ENCODE data around the gene LGR4.

The LGR4 gene

GRCh38 chr11:27395556-27396258 is 76.9 kb downstream of the LGR4 start (continued):
- TF ChIP-seq PATZ1 (tag by site-specific recombination; IDR thresholded peaks at IDR 0.05) (no peak), ZNF585B (tag by site-specific recombination; IDR thresholded peaks at IDR 0.05) (no peak), ZNF488 (tag by site-specific recombination; IDR thresholded peaks at IDR 0.05) (no peak), ZNF677 (tag by site-specific recombination; IDR thresholded peaks at IDR 0.05) (no peak), ZFP3 (tag by site-specific recombination; IDR thresholded peaks at IDR 0.05; ENCODE audit: low read depth) (no peak), ZNF626 (tag by site-specific recombination; IDR thresholded peaks at IDR 0.05) (no peak), ZNF214 (tag by site-specific recombination; IDR thresholded peaks at IDR 0.05; ENCODE audit: borderline replicate concordance) (no peak), ZNF639 (tag by site-specific recombination; IDR thresholded peaks at IDR 0.05) (no peak), ZEB2 (tag by site-specific recombination; IDR thresholded peaks at IDR 0.05) (peak; percentile 11; the same call in 1 of the 2 replicates), ZNF513 (tag by site-specific recombination; IDR thresholded peaks at IDR 0.05) (no peak), PRDM1 (tag by site-specific recombination; IDR thresholded peaks at IDR 0.05) (no peak), ZNF449 (tag by site-specific recombination; IDR thresholded peaks at IDR 0.05) (no peak), ZNF16 (tag by site-specific recombination; IDR thresholded peaks at IDR 0.05; ENCODE audit: low read depth) (no peak), ZNF518A (tag by site-specific recombination; conservative IDR thresholded peaks at IDR 0.05; ENCODE audit: low read depth) (no peak), ZNF341 (tag by site-specific recombination; IDR thresholded peaks at IDR 0.05; ENCODE audit: low read depth) (peak; percentile 53; the same call in 1 of the 2 replicates), ZNF157 (tag by site-specific recombination; IDR thresholded peaks at IDR 0.05) (no peak), ZNF548 (tag by site-specific recombination; IDR thresholded peaks at IDR 0.05) (no peak), ZSCAN23 (tag by site-specific recombination; IDR thresholded peaks at IDR 0.05) (no peak), ZNF791 (tag by site-specific recombination; IDR thresholded peaks at IDR 0.05) (no peak), ZNF549 (tag by site-specific recombination; IDR thresholded peaks at IDR 0.05) (no peak), ZBTB17 (tag by site-specific recombination; IDR thresholded peaks at IDR 0.05) (no peak), ZNF529 (tag by site-specific recombination; IDR thresholded peaks at IDR 0.05; ENCODE audit: insufficient replicate concordance) (no peak), ZNF629 (tag by site-specific recombination; IDR thresholded peaks at IDR 0.05) (peak; percentile 73), ZNF707 (tag by site-specific recombination; IDR thresholded peaks at IDR 0.05) (no peak), ZSCAN18 (tag by site-specific recombination; IDR thresholded peaks at IDR 0.05) (no peak), ZNF221 (tag by site-specific recombination; IDR thresholded peaks at IDR 0.05; ENCODE audit: borderline replicate concordance) (no peak)
